Heart left ventricle (tissue), 13 donors: Measurements from ENCODE around the gene DEFB131B.

Source experiments
- CTCF ChIP-seq, 12 donors: fragments of 200-600 bp; sonication (generic) in 4 of 12; IDR thresholded peaks; one replicate each; pipeline versions ENCODE4 v1.5.0 to v1.8.0; 2018 to 2022; ENCODE audit warnings: antibody characterized with exemption in 12 of 12, mild to moderate bottlenecking in 5 of 12
- POLR2A ChIP-seq, 2 donors: fragments of 450-650 bp; IDR thresholded peaks; one replicate each; pipeline ENCODE4 v1.6.1; 2017; ENCODE audit warnings: antibody characterized with exemption in 2 of 2, mild to moderate bottlenecking in 2 of 2, moderate library complexity in 2 of 2
- donor health status: ischemic (EF 13 %, LVEDD 7.1; RV severe dilation, severe dysfunction).
- donor health status: DM: no; HTN: yes; CAD: no.
- donor health status: DM: no; HTN: no; CAD: no.
- donor health status: ischemic (EF 25% LVEDD 6.9; RV normal size, moderate dysfunction).
- donor health status: ischemic (EF 25% LVEDD 5.7; RV mildly dilated, moderate dysfunction).
- donor health status: ischemic (EF 35%, LVEDD 5.7; RV mildly dilated, moderate dysfunction).
- donor health status: nonischemic (EF 11% LVEDD 7.7; RV severe dilation, severe dysfunction).
- donor health status: DM: yes; HTN: yes; CAD: no.
- donor health status: PGD.
- donor health status: ischemic (EF 29% LVEDD 5.4; RV normal size, mild dysfunction).
- donor health status: nonischemic (EF 23%, LVEDD 6.1; RV moderate dilation, normal function).

- TF ChIP-seq CTCF (IDR thresholded peaks at IDR 0.05) (no peak), POLR2A (IDR thresholded peaks at IDR 0.05) (peak in 1 of 2 donors; percentile 10)
Observed at GRCh38 chr11:71927820-71928736, 49.8 kb downstream of the DEFB131B start, which contains the start of gene XNDC1N.
